ENCODE results near the gene TRIP13.

- no peak for TF ChIP-seq POLR2AphosphoS5 (IDR thresholded peaks at IDR 0.05; ENCODE audit: low read depth, low read length)
- no peak for TF ChIP-seq TAF1 (IDR thresholded peaks at IDR 0.05; ENCODE audit: low read depth, low read length)
- TF ChIP-seq POLR2A (IDR thresholded peaks at IDR 0.05; ENCODE audit: low read depth, low read length), result no peak
- TF ChIP-seq POU2F2 (IDR thresholded peaks at IDR 0.05; ENCODE audit: low read depth, low read length), result no peak
Observed at GRCh38 chr5:959581-960531, 67.2 kb downstream of the TRIP13 start.
